Occipital lobe (tissue), 2 donors: ENCODE data around the gene DET1. TPM values are rescaled to one million over a fixed set of nuclear protein-coding genes. Genes with fewer than 3 reads are reported as not detected.
A peak's percentile ranks its signal among the peaks of the same experiment; 100 is the strongest.
"Not testable (repeated sequence)": the region's sequence is repeated elsewhere in the genome, so short reads cannot be mapped to it uniquely, and the experiment has no call there.

Experiments used
- DNase-seq: peaks from one replicate; lab custom pipeline; 2025; lab: John Stamatoyannopoulos, UW
- total RNA-seq: library from RNA; depleted of rRNA; stranded (reverse); fragments of >200 nt; gene quantifications from one replicate; pipeline ENCODE4 v1.2.3, GENCODE V29; 2014

Gene DET1
- total RNA-seq = 9.8 TPM

GRCh38 chr15:88546248-88547129 lies at the start of gene DET1:
TSS of gene DET1 (minus strand) at chr15:88546681. CDS start at chr15:88531705, 14,976 bp downstream.
- peak; percentile 95 for DNase-seq

DNA sequence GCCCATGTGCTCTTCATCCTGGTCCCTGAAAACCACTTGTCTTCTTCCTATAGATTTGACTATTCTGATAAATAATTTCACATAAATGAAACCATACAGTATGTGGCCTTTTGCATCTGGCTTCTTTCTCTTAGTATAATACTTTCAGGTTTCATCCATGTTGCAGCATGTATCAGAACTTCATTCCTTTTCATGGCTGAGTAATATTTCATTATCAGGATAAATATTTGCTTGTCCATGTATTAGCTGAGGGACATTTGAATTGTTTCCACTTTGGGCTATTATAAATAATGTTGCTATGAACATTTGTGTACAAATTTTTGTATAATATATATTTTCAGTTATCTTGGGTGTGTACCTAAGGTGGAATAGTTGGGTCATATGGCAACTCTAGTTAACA lies 44.9 kb upstream of the DET1 start:
- DNase-seq = no peak

- no peak for DNase-seq
Measured at GRCh38 chr15:88590759-88591158, 44.3 kb upstream of the DET1 start.

- no peak for DNase-seq
Measured at GRCh38 chr15:88586401-88587162, 40.1 kb upstream of the DET1 start.

DNA sequence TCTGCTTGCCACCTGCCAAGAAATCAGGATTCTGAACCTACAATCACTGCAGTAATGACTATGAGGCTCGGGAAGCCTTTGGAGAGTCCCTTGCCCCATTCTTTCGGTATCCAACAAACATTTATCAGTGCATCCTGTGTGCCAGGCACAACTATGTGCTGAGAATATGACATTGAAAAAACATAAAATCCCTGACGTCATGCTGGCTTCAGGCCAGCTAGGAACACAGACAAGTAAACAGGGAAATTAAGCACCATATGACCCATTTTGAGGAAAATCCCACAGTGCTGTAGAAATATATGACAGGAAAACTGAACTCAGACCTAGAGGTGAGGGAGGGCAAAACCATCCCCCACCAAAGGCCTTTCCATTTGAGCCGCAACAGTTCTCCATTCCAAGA lies 34.1 kb upstream of the DET1 start:
- DNase-seq = no peak

DNA sequence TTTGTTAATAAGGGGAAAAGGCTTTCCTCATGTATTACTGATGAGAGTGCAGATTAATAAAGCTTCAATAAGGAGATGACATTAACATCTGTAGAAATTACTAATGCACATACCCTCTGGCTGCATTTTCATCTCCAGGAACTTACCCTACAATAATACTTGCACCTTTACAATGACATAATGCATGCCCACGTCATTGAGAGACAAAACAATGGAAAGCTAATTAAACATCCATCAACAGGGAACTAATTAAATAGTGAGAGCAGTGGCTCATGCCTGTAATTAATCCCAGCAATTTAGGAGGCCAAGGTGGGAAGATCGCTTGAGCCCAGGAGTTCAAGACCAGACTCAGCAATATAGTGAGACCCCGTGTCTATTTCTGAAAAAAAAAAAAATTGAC lies 32.8 kb upstream of the DET1 start:
- DNase-seq = no peak

DNA sequence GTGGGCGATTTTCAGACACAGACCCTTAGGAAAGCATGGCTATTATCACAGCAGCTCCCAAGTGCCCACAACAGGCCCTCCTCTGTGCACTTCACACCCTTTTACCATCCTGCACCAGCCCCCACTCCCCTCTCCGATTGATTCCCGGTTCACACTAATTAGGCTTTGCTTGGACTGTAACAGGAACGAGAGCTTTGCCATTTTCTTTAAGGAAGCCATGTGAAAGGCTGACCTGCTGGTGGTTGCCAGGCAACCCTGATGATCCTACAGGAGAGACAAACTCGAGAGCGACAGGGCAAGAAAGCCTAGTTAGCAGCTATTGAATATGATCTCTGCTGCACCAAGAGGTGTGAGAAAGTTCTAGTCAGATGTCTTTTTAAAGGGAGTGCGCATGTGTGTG lies 28.2 kb upstream of the DET1 start:
- DNase-seq = no peak

DNA sequence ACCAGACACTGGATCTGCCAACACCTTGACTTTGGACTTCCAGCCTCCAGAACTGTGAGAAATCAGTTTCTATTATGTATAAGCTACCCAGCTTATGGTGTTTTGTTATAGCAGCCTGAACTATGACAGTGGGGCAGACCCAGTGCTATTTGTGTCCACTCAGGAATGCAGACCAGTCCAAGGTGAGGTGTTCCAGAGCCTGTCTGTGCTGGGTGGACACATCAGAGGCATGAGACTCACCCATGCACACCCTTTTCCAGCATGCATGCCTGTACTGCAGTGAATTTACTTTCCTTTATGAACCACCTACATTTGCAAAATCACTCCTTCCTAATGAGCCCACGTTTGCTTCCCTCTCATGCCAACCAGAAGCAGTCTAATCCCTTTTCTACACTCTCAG lies 27.6 kb upstream of the DET1 start:
- no peak for DNase-seq

- DNase-seq = no peak
Measured at GRCh38 chr15:88571852-88572259, 25.4 kb upstream of the DET1 start.

DNA sequence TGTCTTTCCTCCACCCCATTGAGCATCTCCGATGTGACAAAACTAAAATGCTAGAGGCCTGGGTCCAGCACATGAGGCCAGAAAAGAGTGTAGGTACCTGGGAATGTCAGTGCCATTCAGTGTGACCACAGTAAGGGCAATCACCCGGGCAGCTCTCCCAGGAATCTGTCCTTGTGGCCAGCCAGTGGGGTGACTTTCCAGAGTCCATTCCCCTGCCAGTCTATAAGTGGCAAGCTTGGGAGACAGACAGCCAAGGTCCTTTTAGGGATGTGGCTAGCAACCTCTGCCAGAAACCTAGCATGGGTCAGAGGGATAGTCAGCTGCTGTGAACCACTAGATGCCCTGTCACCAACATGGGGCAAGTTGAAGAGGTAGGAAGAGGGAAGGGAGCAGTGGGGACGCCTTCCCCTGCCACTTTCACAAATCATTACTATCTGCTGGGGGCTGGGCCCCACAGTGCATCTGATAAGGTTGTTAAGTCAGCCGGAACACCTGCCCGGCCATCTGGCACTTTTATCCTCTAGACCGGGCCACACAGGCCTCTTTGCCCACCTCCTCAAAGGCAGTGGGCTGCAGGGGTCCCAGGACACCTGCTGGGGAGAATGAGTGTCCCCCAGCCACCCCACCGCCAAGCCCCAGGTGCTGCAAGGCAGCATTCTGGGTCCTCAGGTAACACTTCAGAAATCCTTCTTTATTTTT lies 24.8 kb upstream of the DET1 start:
- no peak for DNase-seq

GRCh38 chr15:88568589-88568988 lies 22.1 kb upstream of the DET1 start:
- no peak for DNase-seq

GRCh38 chr15:88564741-88565140 lies 18.3 kb upstream of the DET1 start:
- DNase-seq = no peak

- DNase-seq = no peak
Measured at GRCh38 chr15:88563638-88564037, 17.2 kb upstream of the DET1 start.

DNA sequence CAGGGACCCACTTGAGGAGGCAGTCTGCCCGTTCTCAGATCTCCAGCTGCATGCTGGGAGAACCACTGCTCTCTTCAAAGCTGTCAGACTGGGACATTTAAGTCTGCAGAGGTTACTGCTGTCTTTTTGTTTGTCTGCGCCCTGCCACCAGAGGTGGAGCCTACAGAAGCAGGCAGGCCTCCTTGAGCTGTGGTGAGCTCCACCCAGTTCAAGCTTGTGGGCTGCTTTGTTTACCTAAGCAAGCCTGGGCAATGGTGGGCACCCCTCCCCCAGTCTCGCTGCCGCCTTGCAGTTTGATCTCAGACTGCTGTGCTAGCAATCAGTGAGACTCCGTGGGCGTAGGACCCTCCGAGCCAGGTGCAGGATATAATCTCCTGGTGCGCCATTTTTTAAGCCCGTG lies 13.1 kb upstream of the DET1 start:
- DNase-seq = not testable (repeated sequence)

DNA sequence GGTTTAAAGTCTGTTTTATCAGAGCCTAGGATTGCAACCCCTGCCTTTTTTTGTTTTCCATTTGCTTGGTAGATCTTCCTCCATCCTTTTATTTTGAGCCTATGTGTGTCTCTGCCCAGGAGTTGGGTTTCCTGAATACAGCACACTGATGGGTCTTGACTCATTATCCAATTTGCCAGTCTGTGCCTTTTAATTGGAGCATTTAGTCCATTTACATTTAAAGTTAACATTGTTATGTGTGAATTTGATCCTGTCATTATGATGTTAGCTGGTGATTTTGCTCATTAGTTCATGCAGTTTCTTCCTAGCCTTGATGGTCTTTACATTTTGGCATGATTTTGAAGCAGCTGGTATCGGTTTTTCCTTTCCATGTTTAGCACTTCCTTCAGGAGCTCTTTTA lies 11.5 kb upstream of the DET1 start:
- DNase-seq = not testable (repeated sequence)

DNA sequence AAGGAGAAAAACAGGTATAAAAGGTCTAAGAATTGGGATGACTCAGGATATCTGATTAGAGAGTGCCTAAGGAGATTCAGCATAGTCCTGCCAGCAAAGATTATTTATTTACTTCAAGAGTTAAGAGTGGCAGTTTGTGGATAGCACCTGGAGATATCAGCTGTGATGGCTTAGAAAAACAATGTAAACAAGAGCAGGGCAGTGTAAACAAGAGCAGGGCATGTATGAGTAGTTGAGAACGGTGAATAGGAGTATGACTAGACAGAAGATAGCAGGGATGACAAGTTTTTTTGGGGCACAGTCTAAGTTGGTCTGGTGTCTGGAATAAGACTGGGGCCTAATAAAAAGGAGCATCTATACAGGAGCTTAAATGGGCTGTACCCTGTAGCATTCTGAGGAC lies 1.5 kb upstream of the DET1 start:
- DNase-seq = not testable (repeated sequence)

- not testable (repeated sequence) for DNase-seq
Measured at GRCh38 chr15:88545578-88546247, 768 bp downstream of the DET1 start.

- no peak for DNase-seq
Measured at GRCh38 chr15:88543065-88543776, 3.3 kb downstream of the DET1 start.

- no peak for DNase-seq
Measured at GRCh38 chr15:88542342-88542733, 4.1 kb downstream of the DET1 start.

DNA sequence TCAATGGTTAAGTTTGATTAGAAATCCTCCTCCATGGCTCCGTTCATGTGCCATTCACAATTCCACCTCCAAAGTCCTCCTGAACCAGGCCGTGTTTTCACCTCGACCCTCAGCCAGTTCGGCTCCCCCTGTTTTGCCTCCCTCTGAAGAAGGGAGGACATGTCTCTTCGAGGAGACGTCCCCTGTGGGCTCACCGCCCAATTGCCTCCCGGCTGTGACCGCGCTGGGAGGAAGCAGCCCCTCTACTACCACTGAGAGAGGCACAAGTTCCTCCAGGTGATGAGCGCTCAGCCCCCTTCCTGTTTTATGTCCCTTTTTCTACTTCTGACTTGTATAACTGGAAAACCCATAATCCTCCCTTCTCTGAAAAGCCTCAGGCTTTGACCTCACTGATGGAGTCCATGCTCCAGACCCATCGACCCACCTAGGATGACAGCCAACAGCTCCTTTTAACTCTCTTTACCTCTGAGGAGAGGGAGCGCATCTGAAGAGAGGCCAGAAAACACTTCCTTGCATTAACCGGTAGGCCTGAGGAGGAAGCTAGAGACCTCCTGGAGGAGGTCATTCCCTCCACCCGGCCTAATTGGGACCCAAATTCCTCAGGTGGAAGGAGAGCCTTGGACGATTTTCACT lies 4.7 kb downstream of the DET1 start:
- no peak for DNase-seq
